Ectodermal cell (in vitro differentiated cells): ENCODE data around the gene DRAM2.

Source experiments
- H3K27ac ChIP-seq: 2 replicates; pipeline ENCODE4 v1.7.0; 2013; ENCODE audit warnings: mild to moderate bottlenecking, low read depth, low read length; ENCODE audit not compliant: insufficient read depth, poor library complexity, severe bottlenecking
- H3K27me3 ChIP-seq: 2 replicates; pipeline ENCODE4 v1.7.0; 2013; ENCODE audit warnings: mild to moderate bottlenecking, low read length; ENCODE audit not compliant: insufficient read depth, control insufficient read depth, poor library complexity, severe bottlenecking
- H3K36me3 ChIP-seq: one replicate; pipeline ENCODE4 v1.7.0; 2013; ENCODE audit warnings: low read length; ENCODE audit not compliant: control insufficient read depth, insufficient read depth
- H3K4me1 ChIP-seq: one replicate; pipeline ENCODE4 v1.7.0; 2013; ENCODE audit warnings: low read length; ENCODE audit not compliant: control insufficient read depth, insufficient read depth
- H3K4me3 ChIP-seq: 2 replicates; pipeline ENCODE4 v1.7.0; 2013; ENCODE audit warnings: low read depth, low read length, control low read depth; ENCODE audit not compliant: insufficient read depth
- H3K9me3 ChIP-seq: 2 replicates; pipeline ENCODE4 v1.7.0; 2013; ENCODE audit warnings: mild to moderate bottlenecking, low read length, moderate library complexity; ENCODE audit not compliant: control insufficient read depth
- WGBS, 2 experiments: methylation state at CpG; one replicate each; pipeline ENCODE4 v1.1.7; 2013; ENCODE audit warnings: missing lambda C conversion rate in 2 of 2; 5-methylcytosine and 5-hydroxymethylcytosine counted together

DRAM2 gene

DNA sequence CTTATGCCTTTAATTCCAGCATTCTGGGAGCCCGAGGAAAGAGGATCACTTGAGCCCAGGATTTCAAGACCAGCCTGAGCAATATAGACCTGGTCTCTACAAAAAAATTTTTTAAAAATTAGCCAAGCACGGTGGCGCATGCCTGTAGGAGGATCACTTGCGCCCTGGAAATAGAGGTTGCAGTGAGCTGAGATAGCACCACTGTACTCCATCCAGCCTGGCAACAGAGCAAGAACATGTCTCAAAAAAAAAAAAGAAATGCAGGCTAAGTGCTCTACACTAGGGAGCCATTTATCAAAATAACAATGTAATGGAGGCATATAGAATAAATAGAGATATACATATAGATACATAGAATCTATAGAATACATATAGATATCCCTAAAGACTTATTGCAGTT, 23.5 kb upstream of the DRAM2 start:
- no peaks in the 10 kb centered on the region for H3K27me3 ChIP-seq
- H3K36me3 ChIP-seq, result peaks cover 7% of the 10 kb centered on the region
- WGBS, 2 experiments, result 88 to 96% methylated on average over 4 of the region's 4 CpGs
- no peaks in the 10 kb centered on the region for H3K4me1 ChIP-seq
- H3K9me3 ChIP-seq, result no peaks in the 10 kb centered on the region
- no peak overlapping the region for H3K4me3 ChIP-seq
- H3K27ac ChIP-seq, result no peak overlapping the region

DNA sequence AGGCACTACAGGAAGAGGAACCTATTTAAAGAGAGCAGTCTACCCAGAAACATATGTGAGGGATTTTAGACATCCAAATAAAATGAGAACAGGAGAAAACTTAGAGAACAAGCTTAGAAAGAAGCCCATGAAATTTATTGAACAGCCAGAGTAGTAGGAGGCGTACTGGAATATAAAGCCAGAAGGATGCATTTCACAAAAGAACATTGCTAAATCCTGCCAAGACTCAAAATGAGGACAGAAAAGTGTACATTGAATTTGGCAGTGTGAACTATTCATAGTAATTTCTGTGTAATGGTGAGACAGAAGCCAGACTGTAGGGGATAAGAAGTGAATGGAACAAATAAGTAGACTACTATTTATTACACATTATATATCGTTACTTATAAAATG, 22.6 kb upstream of the DRAM2 start:
- H3K36me3 ChIP-seq, result peaks cover 3% of the 10 kb centered on the region

DNA sequence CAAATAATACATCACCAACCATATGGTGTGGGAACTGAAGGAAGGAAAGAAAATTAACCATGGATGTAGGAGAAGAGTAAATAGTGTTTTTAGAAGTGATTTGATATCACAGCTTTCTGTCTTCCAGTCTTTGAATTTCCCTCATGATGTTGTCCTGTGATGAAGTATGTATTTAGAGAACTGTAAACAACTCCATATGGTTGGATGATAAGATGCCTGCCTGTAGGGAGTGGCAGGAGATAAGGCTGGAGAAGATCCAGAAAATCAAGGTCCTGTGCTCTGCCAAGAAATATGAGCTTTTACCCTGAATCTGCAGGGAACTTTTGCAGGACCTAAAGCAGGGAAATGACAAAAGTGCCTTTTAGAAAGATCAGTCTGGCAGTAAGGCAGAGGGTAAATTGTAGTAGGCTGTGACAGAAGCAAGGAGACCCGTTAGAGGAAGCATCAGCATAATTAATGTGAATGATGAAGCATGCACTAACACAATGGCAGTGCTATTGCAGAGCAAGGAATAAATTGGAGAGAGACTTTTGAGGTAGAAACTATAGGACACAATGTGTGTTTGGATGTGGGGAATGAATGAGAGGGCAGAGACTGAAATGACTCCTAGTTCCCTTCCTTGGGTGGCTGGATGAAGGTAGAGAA, 22.1 kb upstream of the DRAM2 start:
- Histone ChIP-seq H3K27ac (no peak overlapping the region), H3K4me1 (no peaks in the 10 kb centered on the region), H3K27me3 (no peaks in the 10 kb centered on the region), H3K36me3 (peaks cover 3% of the 10 kb centered on the region), H3K4me3 (no peak overlapping the region), H3K9me3 (no peaks in the 10 kb centered on the region)
- WGBS, 2 experiments, result 85 to 91% methylated on average over 1 of the region's 1 CpG

More for the DNA sequence above, 22.6 kb upstream of the DRAM2 start:
- Histone ChIP-seq H3K4me3 (no peak overlapping the region), H3K27me3 (no peaks in the 10 kb centered on the region), H3K9me3 (no peaks in the 10 kb centered on the region), H3K4me1 (no peaks in the 10 kb centered on the region), H3K27ac (no peak overlapping the region)
- WGBS, 2 experiments, result 98% methylated on average over 2 of the region's 2 CpGs

DNA sequence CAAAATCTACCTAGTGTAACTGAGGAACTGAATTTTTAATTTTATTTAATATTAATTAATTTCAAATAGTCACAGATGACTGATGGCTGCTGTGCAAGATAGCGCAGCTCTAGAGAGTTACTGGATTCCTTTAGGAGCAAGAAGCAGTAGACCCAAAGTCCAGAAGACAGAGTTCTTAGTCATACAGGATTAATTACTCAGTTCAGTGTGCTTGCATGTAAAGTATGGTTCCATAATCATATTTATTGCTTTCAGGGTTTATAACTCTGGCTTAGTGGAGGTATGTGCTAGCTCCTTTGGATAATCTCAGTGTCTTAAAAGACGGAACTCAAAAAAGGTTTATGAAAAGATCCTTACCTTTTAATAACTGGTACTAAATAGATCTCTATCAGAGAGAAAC, 17.5 kb upstream of the DRAM2 start:
- Histone ChIP-seq H3K4me3 (no peak overlapping the region), H3K4me1 (no peaks in the 10 kb centered on the region), H3K27ac (no peak overlapping the region), H3K27me3 (no peaks in the 10 kb centered on the region), H3K9me3 (no peaks in the 10 kb centered on the region), H3K36me3 (peaks cover 16% of the 10 kb centered on the region)
- 90% methylated on average over 2 of the region's 2 CpGs for WGBS, 2 experiments

DNA sequence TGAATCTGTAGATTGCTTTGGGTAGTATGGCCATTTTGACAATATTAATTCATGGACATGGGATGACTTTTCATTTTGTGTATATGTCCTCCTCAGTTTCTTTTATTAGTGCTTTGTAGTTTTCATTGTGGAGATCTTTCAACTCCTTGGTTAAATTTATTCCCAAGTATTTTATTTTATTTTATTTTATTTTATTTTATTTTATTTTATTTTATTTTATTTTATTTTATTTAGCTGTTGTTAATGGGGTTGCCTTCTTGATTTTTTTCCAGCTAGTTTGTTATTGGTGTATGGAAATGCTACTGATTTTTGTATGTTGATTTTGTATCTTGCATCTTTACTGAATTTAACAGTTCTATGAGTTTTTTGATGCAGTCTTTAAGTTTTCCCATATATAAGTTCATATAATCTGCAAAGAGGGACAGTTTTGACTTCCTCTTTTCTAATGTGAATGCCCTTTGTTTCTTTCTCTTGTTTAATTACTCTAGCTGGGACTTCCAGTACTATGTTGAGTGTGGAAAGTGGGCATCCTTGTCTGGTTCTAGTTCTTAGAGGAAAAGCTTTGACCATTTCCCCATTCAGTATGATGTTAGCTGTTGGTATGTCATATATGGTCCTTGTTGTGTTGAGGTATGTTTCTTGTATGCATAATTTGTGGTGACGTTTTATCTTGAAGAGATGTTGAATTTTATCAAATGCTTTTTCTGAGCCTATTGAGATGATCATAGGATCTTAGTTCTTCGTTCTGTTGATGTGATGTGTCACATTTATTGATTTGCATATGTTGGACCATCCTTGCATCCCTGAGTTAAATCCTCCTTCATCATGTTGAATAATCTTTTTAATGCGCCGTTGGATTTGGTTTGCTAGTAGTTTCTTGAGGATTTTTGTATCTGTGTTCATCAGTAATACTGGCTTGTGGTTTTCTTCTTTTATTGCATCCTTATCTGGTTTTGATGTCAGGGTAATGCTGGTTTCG, 14.4 kb upstream of the DRAM2 start:
- Histone ChIP-seq H3K9me3 (no peaks in the 10 kb centered on the region), H3K27me3 (no peaks in the 10 kb centered on the region), H3K36me3 (peaks cover 25% of the 10 kb centered on the region), H3K4me1 (no peaks in the 10 kb centered on the region), H3K4me3 (no peak overlapping the region), H3K27ac (no peak overlapping the region)
- WGBS, 2 experiments, result 94% methylated on average over 5 of the region's 5 CpGs

DNA sequence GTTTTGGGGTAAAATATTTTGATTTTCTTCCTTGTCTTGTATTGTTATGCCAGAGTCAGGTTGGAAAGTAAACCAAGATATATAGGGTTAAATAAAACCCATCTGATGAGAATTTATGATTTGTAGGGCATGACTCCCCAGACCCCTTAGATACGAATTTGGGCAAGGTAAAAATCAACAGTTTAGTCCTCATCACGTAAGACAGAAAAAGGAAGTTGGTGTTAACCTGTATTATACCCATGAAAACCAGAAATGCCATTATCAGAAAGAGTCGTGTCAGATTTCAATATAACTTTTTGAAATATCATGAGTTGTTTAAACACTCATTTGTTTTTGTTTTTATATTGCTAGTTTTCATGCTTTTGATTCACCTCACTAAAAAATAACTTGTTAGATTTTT, 11.9 kb upstream of the DRAM2 start:
- no peaks in the 10 kb centered on the region for H3K27me3 ChIP-seq
- no peaks in the 10 kb centered on the region for H3K9me3 ChIP-seq
- H3K4me1 ChIP-seq, result no peaks in the 10 kb centered on the region
- H3K4me3 ChIP-seq, result no peak overlapping the region
- WGBS, 2 experiments, result 80 to 93% methylated on average over 2 of the region's 3 CpGs
- peaks cover 30% of the 10 kb centered on the region for H3K36me3 ChIP-seq
- no peak overlapping the region for H3K27ac ChIP-seq

DNA sequence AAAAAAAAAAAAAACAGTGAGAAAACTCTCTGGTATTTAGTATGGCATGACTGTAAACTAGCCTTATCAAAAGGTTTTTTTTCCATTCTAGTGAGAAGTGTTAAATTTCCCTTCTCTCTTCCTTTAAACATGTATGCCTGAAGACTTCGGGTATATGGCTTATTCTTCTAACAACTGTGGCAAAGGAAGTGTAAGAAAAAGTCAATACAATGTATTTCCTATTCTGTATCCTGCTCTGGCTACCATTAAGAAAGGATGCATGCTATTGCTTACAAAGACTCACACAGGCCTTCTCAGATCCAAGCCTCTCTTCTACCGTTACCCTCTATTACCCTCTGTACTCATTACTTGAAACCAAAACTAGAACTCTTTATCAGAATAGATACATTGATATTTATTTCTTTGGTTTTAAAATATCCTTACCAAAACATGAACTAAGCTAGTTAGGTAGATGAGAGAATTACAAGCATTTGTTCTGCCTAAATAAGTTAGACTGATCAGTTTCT, 8.5 kb upstream of the DRAM2 start:
- no peaks in the 10 kb centered on the region for H3K4me1 ChIP-seq
- peaks cover 25% of the 10 kb centered on the region for H3K36me3 ChIP-seq
- no peak overlapping the region for H3K4me3 ChIP-seq
- H3K27ac ChIP-seq, result no peak overlapping the region
- WGBS, 2 experiments, result 67 to 96% methylated on average over 1 to 2 of the region's 2 CpGs
- H3K27me3 ChIP-seq, result no peaks in the 10 kb centered on the region
- no peaks in the 10 kb centered on the region for H3K9me3 ChIP-seq

DNA sequence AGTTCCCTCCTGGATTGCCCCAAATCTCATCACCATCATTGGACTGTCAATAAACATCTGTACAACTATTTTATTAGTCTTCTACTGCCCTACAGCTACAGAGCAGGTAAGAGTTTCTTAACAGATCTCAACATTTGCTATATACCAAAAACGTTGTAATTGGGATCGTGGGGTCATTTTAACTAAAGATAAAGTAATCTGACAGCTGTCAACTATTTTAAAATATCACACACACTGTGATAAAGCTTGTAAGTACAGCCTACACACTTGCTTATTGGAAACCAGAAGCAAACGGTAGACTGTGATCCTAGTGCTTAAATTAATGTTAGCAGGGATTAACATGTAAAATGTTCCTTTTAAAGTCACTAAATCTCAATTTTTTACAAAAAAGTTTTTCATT, 8.1 kb upstream of the DRAM2 start:
- H3K4me1 ChIP-seq, result no peaks in the 10 kb centered on the region
- no peaks in the 10 kb centered on the region for H3K9me3 ChIP-seq
- no peaks in the 10 kb centered on the region for H3K27me3 ChIP-seq
- no peak overlapping the region for H3K27ac ChIP-seq
- H3K36me3 ChIP-seq, result peaks cover 20% of the 10 kb centered on the region
- H3K4me3 ChIP-seq, result no peak overlapping the region
- 92% methylated on average over 2 of the region's 3 CpGs; no CpG with 5 or more reads in 1 of the 2 experiments for WGBS, 2 experiments

DNA sequence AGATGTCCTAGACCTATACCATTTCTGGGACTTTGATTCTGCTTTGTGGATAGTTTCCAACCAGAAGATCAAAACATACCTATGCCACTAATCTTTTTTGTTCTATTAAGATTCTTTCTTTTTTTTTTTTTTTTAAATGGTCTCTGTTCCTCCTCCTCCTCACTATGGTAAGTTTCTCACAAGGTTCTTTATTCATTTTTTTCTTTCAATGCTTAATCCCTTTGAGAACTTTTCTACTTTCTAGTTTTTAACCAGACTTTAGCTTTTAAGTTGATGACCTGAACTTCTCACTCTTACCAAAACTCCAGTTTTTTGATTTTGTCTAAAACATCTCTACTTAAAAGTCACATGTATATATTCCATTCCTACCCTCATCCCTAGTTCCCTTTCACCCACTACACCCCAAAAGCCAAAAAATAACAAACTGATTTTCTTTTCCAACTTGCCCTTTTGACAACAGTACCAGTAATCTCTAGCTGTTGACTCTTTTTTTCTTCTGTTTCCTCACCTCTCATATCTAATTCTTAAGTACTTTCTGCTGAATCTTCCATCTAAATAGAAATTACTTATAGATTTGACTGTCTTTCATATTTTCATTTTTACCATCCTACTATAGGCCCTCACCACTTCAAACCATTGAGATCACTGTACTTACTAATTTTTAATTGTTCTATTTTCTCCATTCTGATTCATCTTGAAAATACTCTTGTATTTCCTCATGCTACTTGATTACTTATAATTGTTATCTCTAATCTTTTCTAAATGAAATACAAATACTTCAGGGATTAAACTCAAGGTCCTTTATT, 6.3 kb upstream of the DRAM2 start:
- Histone ChIP-seq H3K4me1 (peaks cover 11% of the 10 kb centered on the region), H3K27me3 (no peaks in the 10 kb centered on the region), H3K4me3 (no peak overlapping the region), H3K27ac (no peak overlapping the region), H3K9me3 (no peaks in the 10 kb centered on the region), H3K36me3 (peaks cover 12% of the 10 kb centered on the region)

DNA sequence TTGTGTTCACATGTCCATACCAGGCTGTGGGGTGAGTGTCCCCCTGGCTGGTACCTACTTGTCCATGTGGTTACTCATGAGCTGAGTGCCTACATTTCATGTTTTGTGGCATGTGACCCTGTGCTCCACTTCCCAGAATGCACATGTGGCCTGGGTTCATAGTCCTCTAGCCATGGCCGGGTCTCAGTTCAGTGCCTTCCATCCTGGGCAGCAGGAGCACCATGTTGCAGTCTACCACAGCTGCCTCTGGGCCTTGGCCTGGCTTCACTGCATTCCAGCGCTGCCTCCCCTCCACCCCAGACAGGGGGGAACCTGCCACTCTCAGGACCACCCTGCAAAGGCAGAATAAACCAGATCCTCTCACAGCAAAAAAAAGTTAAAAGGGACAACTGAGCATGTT, 5.6 kb upstream of the DRAM2 start:
- WGBS, 2 experiments, result 91 to 96% methylated on average over 2 of the region's 2 CpGs
- Histone ChIP-seq H3K27ac (no peak overlapping the region), H3K36me3 (peaks cover 12% of the 10 kb centered on the region), H3K9me3 (no peaks in the 10 kb centered on the region), H3K4me1 (peaks cover 13% of the 10 kb centered on the region), H3K4me3 (no peak overlapping the region), H3K27me3 (no peaks in the 10 kb centered on the region)
